DND-41 (cell line): ENCODE data around the gene ATP6V1F.

Experiments used
- EZH2 ChIP-seq: IDR thresholded peaks from 3 replicates; pipeline ENCODE4 v1.6.1; 2012; ENCODE audit warnings: borderline replicate concordance, low read depth, mild to moderate bottlenecking, moderate library complexity, low read length, inconsistent platforms; ENCODE audit not compliant: severe bottlenecking
- TF ChIP-seq, protein P1 (sequence below): IDR thresholded peaks from 2 replicates; pipeline ENCODE4 v1.5.1; 2012; ENCODE audit warnings: borderline replicate concordance, low read length, moderate library complexity, mild to moderate bottlenecking; ENCODE audit not compliant: poor library complexity, severe bottlenecking; ENCODE audit errors: extremely low read depth

DNA sequence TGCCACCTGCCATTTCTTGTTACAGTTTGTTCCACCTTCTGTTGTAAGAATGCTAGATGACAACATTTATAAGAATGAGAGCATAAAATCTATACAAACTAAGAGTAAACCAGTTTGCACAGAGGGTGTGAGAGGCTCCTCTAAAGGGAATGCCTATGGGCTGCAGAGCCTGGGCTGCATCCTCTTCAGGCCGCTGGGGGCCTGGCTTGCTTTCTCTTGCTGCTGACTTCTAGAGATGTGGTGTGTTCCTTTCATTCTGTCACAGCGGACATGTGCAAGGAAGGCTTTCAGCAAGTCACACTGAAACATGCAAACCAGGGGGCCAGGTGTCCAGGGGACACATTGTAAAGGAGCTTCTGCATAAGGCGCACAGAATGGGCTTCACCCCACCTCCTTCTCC, 7.1 kb upstream of the ATP6V1F start:
- no peak for TF ChIP-seq EZH2
- TF ChIP-seq, protein P1, sequence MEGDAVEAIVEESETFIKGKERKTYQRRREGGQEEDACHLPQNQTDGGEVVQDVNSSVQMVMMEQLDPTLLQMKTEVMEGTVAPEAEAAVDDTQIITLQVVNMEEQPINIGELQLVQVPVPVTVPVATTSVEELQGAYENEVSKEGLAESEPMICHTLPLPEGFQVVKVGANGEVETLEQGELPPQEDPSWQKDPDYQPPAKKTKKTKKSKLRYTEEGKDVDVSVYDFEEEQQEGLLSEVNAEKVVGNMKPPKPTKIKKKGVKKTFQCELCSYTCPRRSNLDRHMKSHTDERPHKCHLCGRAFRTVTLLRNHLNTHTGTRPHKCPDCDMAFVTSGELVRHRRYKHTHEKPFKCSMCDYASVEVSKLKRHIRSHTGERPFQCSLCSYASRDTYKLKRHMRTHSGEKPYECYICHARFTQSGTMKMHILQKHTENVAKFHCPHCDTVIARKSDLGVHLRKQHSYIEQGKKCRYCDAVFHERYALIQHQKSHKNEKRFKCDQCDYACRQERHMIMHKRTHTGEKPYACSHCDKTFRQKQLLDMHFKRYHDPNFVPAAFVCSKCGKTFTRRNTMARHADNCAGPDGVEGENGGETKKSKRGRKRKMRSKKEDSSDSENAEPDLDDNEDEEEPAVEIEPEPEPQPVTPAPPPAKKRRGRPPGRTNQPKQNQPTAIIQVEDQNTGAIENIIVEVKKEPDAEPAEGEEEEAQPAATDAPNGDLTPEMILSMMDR: no peak
